Measurements from ENCODE around the gene GABRR2. TPM values are rescaled to one million over a fixed set of nuclear protein-coding genes. Genes with fewer than 3 reads are reported as not detected.

The GABRR2 gene
- total RNA-seq, 2 donors from 2014 or later, result 0.52 to 1.3 TPM

GRCh38 chr6:89260832-89261231, 54.3 kb downstream of the GABRR2 start:
- Histone ChIP-seq H3K27me3 (no peaks in the 10 kb centered on the region), H3K4me1 (peaks cover 13% of the 10 kb centered on the region), H3K27ac (no peak overlapping the region), H3K4me3 (no peak overlapping the region), H3K36me3 (replicated peaks in 1 of 2; ENCODE audit: insufficient read depth in 1 of 2, low read depth in 2 of 2) (no peaks in the 10 kb centered on the region), H3K9me3 (no peaks in the 10 kb centered on the region)
- ATAC-seq (peak; percentile 42), DNase-seq (peak in 2 of 4 donors; percentile 10 to 17)
- WGBS, 2 donors, result 8 to 12% methylated on average over 5 of the region's 5 CpGs
- intact Hi-C loops (cut with DNase I), result no loop called here
- TF ChIP-seq, protein P1, sequence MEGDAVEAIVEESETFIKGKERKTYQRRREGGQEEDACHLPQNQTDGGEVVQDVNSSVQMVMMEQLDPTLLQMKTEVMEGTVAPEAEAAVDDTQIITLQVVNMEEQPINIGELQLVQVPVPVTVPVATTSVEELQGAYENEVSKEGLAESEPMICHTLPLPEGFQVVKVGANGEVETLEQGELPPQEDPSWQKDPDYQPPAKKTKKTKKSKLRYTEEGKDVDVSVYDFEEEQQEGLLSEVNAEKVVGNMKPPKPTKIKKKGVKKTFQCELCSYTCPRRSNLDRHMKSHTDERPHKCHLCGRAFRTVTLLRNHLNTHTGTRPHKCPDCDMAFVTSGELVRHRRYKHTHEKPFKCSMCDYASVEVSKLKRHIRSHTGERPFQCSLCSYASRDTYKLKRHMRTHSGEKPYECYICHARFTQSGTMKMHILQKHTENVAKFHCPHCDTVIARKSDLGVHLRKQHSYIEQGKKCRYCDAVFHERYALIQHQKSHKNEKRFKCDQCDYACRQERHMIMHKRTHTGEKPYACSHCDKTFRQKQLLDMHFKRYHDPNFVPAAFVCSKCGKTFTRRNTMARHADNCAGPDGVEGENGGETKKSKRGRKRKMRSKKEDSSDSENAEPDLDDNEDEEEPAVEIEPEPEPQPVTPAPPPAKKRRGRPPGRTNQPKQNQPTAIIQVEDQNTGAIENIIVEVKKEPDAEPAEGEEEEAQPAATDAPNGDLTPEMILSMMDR (IDR thresholded peaks at IDR 0.05), result peak in 1 of 7 experiments; percentile 4
- no peak for TF ChIP-seq POLR2A (IDR thresholded peaks at IDR 0.05)

GRCh38 chr6:89260310-89260709, 54.8 kb downstream of the GABRR2 start:
- WGBS, 2 donors, result 43 to 48% methylated on average over 4 of the region's 4 CpGs
- no peak for DNase-seq
- Histone ChIP-seq H3K27me3 (no peaks in the 10 kb centered on the region), H3K27ac (no peak overlapping the region), H3K9me3 (no peaks in the 10 kb centered on the region), H3K4me3 (no peak overlapping the region), H3K4me1 (peaks cover 13% of the 10 kb centered on the region), H3K36me3 (replicated peaks in 1 of 2; ENCODE audit: insufficient read depth in 1 of 2, low read depth in 2 of 2) (no peaks in the 10 kb centered on the region)
- no peak for ATAC-seq
- TF ChIP-seq, protein P1 (IDR thresholded peaks at IDR 0.05), result no peak
- TF ChIP-seq POLR2A (IDR thresholded peaks at IDR 0.05), result no peak
- intact Hi-C loops (cut with DNase I), result no loop called here

DNA sequence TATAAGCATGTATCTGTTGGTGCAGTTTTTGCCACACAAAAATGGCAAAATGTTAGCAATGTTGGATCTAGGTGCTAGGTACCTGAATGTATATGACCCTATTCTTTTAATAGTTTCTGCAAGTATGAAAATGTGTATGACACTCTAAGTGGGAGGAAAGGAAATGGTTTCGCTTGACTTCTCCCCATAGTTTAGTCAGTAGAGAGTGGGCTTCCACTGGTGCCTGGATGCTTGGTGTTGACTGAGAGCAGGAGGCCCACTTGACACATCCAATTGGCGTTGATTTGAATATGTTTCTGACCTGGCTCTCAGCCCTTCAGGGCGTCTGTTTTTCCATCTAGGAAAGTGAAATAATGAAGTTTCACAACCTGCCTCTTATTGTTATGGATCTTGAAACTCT, 56.2 kb downstream of the GABRR2 start:
- WGBS, 2 donors, result 79% methylated on average over 3 of the region's 3 CpGs
- Histone ChIP-seq H3K9me3 (no peaks in the 10 kb centered on the region), H3K27me3 (no peaks in the 10 kb centered on the region), H3K4me1 (peaks cover 13% of the 10 kb centered on the region), H3K36me3 (replicated peaks in 1 of 2; ENCODE audit: insufficient read depth in 1 of 2, low read depth in 2 of 2) (no peaks in the 10 kb centered on the region), H3K27ac (no peak overlapping the region), H3K4me3 (no peak overlapping the region)
- DNase-seq (no peak), ATAC-seq (no peak)
- TF ChIP-seq POLR2A (IDR thresholded peaks at IDR 0.05), result no peak
- TF ChIP-seq, protein P1 (IDR thresholded peaks at IDR 0.05), result no peak
- intact Hi-C loops (cut with DNase I), result no loop called here

DNA sequence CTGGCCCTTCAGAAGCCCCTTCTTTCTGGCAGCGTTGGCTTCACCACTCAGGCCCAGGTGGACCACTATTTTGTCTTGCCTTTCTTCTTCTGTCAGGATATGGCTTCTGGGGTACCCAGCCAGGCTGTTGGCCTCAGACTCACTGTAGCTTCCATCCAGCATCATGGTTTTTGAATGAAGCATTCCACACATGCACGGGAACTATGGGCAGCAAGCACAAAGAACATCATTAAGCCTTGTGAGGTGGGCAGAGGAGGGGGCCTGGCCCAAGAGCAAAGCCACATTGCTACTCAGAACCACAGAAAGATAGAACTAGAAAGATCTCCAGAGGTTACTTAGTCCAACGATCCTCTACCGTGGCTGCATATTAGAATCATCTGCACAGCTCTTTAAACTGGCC, 57.3 kb downstream of the GABRR2 start:
- ATAC-seq (no peak), DNase-seq (no peak)
- TF ChIP-seq, protein P1 (IDR thresholded peaks at IDR 0.05), result no peak
- TF ChIP-seq POLR2A (IDR thresholded peaks at IDR 0.05), result no peak
- intact Hi-C loops (cut with DNase I), result no loop called here
- Histone ChIP-seq H3K27ac (no peak overlapping the region), H3K4me1 (peaks cover 13% of the 10 kb centered on the region), H3K36me3 (replicated peaks in 1 of 2; ENCODE audit: insufficient read depth in 1 of 2, low read depth in 2 of 2) (no peaks in the 10 kb centered on the region), H3K4me3 (no peak overlapping the region), H3K9me3 (no peaks in the 10 kb centered on the region), H3K27me3 (no peaks in the 10 kb centered on the region)
- 71 to 76% methylated on average over 4 of the region's 4 CpGs for WGBS, 2 donors

DNA sequence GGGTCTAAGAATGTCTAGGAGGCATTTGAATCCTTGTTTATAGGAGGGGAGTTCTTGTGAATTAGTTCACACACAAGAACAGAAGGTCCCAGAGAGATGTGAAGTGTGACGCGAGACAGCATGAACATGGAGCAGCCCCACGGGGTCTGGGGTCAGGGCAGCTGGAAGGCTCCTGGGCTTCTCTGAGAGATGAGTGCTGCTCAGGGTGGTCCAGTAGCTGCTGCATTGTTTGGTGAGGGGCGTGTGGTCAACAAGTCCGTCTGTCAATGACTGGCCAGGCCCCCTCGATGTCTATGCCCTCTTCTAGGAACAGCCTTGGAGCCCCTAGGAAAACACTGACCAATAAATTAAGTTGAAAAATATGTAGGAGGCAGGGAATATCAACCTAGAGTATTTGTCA, 57.8 kb downstream of the GABRR2 start:
- ATAC-seq (no peak), DNase-seq (no peak)
- H3K4me3 ChIP-seq, result no peak overlapping the region
- H3K4me1 ChIP-seq, result peaks cover 13% of the 10 kb centered on the region
- no peak for TF ChIP-seq POLR2A (IDR thresholded peaks at IDR 0.05)
- TF ChIP-seq, protein P1 (IDR thresholded peaks at IDR 0.05), result no peak
- no peaks in the 10 kb centered on the region for H3K27me3 ChIP-seq
- H3K27ac ChIP-seq, result no peak overlapping the region
- 71 to 86% methylated on average over 6 of the region's 6 CpGs for WGBS, 2 donors
- H3K9me3 ChIP-seq, result no peaks in the 10 kb centered on the region
- H3K36me3 ChIP-seq (replicated peaks in 1 of 2; ENCODE audit: insufficient read depth in 1 of 2, low read depth in 2 of 2), result no peaks in the 10 kb centered on the region
- intact Hi-C loops (cut with DNase I), result no loop called here
